Measurements from ENCODE around the gene RNF123. TPM values are rescaled to one million over a fixed set of nuclear protein-coding genes. Genes with fewer than 3 reads are reported as not detected.

The RNF123 gene
- total and polyA plus RNA-seq, 2 donors (not counting 3 experiments of a cell fraction or from before 2014, with no cell fraction given), result 43.4 to 59.3 TPM

- ChIA-PET CTCF (interaction anchor here (1.0 to 1.7 kb wide), 2 partner anchors 13 to 21 kb away, joined by 3 to 9 read pairs; no protein-coding TSS in a partner anchor), POLR2A (no interaction called here)
- Histone ChIP-seq H3K79me2 (ENCODE audit: control insufficient read depth, insufficient read depth, low read length) (peaks cover 83% of the 10 kb centered on the region), H3K27me3 (ENCODE audit: control insufficient read depth in 2 of 2, insufficient read depth in 2 of 2, low read length in 2 of 2) (no peaks in the 10 kb centered on the region), H3K9ac (replicated peaks; ENCODE audit: extremely low read depth, insufficient read depth, low read length) (no peak overlapping the region), H4K20me1 (replicated peaks; ENCODE audit: control insufficient read depth, extremely low read depth, insufficient read depth, low read length) (peaks cover 9% of the 10 kb centered on the region), H3K27ac (ENCODE audit: insufficient read depth, low read depth, low read length) (no peak overlapping the region), H3K4me1 (ENCODE audit: control insufficient read depth, extremely low read depth, insufficient read depth, low read length) (no peaks in the 10 kb centered on the region), H3K9me3 (replicated peaks; ENCODE audit: control insufficient read depth, insufficient read depth, low read length) (no peaks in the 10 kb centered on the region), H3K9me1 (replicated peaks; ENCODE audit: control insufficient read depth, extremely low read depth, insufficient read depth, low read length) (no peaks in the 10 kb centered on the region), H3K4me3 (replicated peaks in 1 of 3; ENCODE audit: insufficient read depth in 1 of 3, low read depth in 1 of 3, low read length in 3 of 3) (no peak overlapping the region), H3K4me2 (ENCODE audit: insufficient read depth, low read length) (no peak overlapping the region), H2AFZ (ENCODE audit: low read depth, low read length) (no peak overlapping the region), H3K36me3 (ENCODE audit: control insufficient read depth in 2 of 2, extremely low read depth in 1 of 2, insufficient read depth in 2 of 2, low read length in 2 of 2) (no peaks in the 10 kb centered on the region)
- dilution Hi-C loops (cut with MboI; ENCODE audit: extremely low pct_ligation_motif_present, low sequenced_read_pairs) (no loop called here), intact Hi-C loops (cut with micrococcal nuclease) (no loop called here)
- no TSS peak for BruUV-seq (replicated peaks)
- DNase-seq (ENCODE audit: low read depth, low spot score) (no peak), FAIRE-seq (no peak)
- TF ChIP-seq MYC (IDR thresholded peaks at IDR 0.05; ENCODE audit: low read depth, low read length) (no peak), JUN (IDR thresholded peaks at IDR 0.05; ENCODE audit: borderline replicate concordance, insufficient read depth, insufficient read length, low read depth) (no peak), EZH2 (IDR thresholded peaks at IDR 0.05; ENCODE audit: borderline replicate concordance, low read depth, low read length, severe bottlenecking) (no peak), FOS (IDR thresholded peaks at IDR 0.05; ENCODE audit: borderline replicate concordance, insufficient read depth, low read length) (no peak), MAX (IDR thresholded peaks at IDR 0.05; ENCODE audit: insufficient read depth, insufficient read length) (no peak), POLR2AphosphoS5 (IDR thresholded peaks at IDR 0.05; ENCODE audit: insufficient read depth, low read depth, low read length) (no peak), CTCF (IDR thresholded peaks at IDR 0.05; ENCODE audit: extremely low read depth in 1 of 2, insufficient read depth in 1 of 2, low read depth in 1 of 2, low read length in 2 of 2) (no peak), POLR2A (IDR thresholded peaks at IDR 0.05; ENCODE audit: low read depth, low read length) (no peak), GATA2 (IDR thresholded peaks at IDR 0.05; ENCODE audit: insufficient read depth, insufficient read length, low read depth, low read length) (no peak)
Observed at GRCh38 chr3:49769926-49770325, 80.6 kb downstream of the RNF123 start.

Small RNAs within 50 kb of the gene (small RNA-seq; reads per million reads assigned to genes)
- gene AMIGO3 (ENCODE audit: insufficient read depth, insufficient read length, low read depth, low replicate concordance), result not detected
- not detected for gene COX6CP14 (ENCODE audit: insufficient read depth, insufficient read length, low read depth, low replicate concordance)

Other genes with a start within 250 kb of the RNF123 start
- 88.0 and 97.5 TPM in 2 replicates for gene DAG1, start 219.3 kb upstream of the RNF123 start, total RNA-seq
- 59.6 and 63.7 TPM in 2 replicates for gene DAG1, start 219.3 kb upstream of the RNF123 start, polyA plus RNA-seq
- gene BSN, start 135.1 kb upstream of the RNF123 start, total RNA-seq, result 0.27 and 0.28 TPM in 2 replicates
- 0.03 and 0.04 TPM in 2 replicates for gene BSN, start 135.1 kb upstream of the RNF123 start, polyA plus RNA-seq
- gene APEH, start 15.2 kb upstream of the RNF123 start, total RNA-seq, result 68.2 and 77.9 TPM in 2 replicates
- gene APEH, start 15.2 kb upstream of the RNF123 start, polyA plus RNA-seq, result 74.3 and 74.8 TPM in 2 replicates
- 6.1 and 8.7 TPM in 2 replicates for gene MST1, start 83 bp upstream of the RNF123 start, total RNA-seq
- gene MST1, start 83 bp upstream of the RNF123 start, polyA plus RNA-seq, result 15.3 and 17.5 TPM in 2 replicates
- gene AMIGO3, start 30.1 kb downstream of the RNF123 start, total RNA-seq, result 0.21 TPM in 1 of 2 replicates, not detected in the other
- gene AMIGO3, start 30.1 kb downstream of the RNF123 start, polyA plus RNA-seq, result 0.21 and 1.2 TPM in 2 replicates
- gene GMPPB, start 34.4 kb downstream of the RNF123 start, total RNA-seq, result 52.5 and 54.5 TPM in 2 replicates
- 61.2 and 62.0 TPM in 2 replicates for gene GMPPB, start 34.4 kb downstream of the RNF123 start, polyA plus RNA-seq
- 54.6 and 60.8 TPM in 2 replicates for gene IP6K1, start 97.0 kb downstream of the RNF123 start, total RNA-seq
- gene IP6K1, start 97.0 kb downstream of the RNF123 start, polyA plus RNA-seq, result 42.7 and 47.0 TPM in 2 replicates
- not detected in 2 replicates for gene CDHR4, start 110.3 kb downstream of the RNF123 start, total RNA-seq
- 0.19 TPM in 1 of 2 replicates, not detected in the other for gene CDHR4, start 110.3 kb downstream of the RNF123 start, polyA plus RNA-seq
- 24.0 and 26.5 TPM in 2 replicates for gene INKA1, start 113.7 kb downstream of the RNF123 start, total RNA-seq
- gene INKA1, start 113.7 kb downstream of the RNF123 start, polyA plus RNA-seq, result 37.8 and 57.7 TPM in 2 replicates
- 41.9 and 57.4 TPM in 2 replicates for gene UBA7, start 124.4 kb downstream of the RNF123 start, total RNA-seq
- 80.7 and 98.7 TPM in 2 replicates for gene UBA7, start 124.4 kb downstream of the RNF123 start, polyA plus RNA-seq
- 11.5 and 13.4 TPM in 2 replicates for gene TRAIP, start 167.0 kb downstream of the RNF123 start, total RNA-seq
- gene TRAIP, start 167.0 kb downstream of the RNF123 start, polyA plus RNA-seq, result 8.6 and 9.5 TPM in 2 replicates
- not detected in 2 replicates for gene CAMKV, start 180.3 kb downstream of the RNF123 start, total RNA-seq
- gene CAMKV, start 180.3 kb downstream of the RNF123 start, polyA plus RNA-seq, result not detected in 2 replicates
- gene MST1R, start 214.3 kb downstream of the RNF123 start, total RNA-seq, result 0.93 and 1.5 TPM in 2 replicates
- 2.4 and 3.6 TPM in 2 replicates for gene MST1R, start 214.3 kb downstream of the RNF123 start, polyA plus RNA-seq
- gene MON1A, start 240.3 kb downstream of the RNF123 start, total RNA-seq, result 17.0 and 17.5 TPM in 2 replicates
- 31.1 and 37.0 TPM in 2 replicates for gene MON1A, start 240.3 kb downstream of the RNF123 start, polyA plus RNA-seq